22Rv1 (cell line): Measurements from ENCODE around the gene RALGPS2.

Source experiments
- H3K27ac ChIP-seq: fragments of 450-650 bp; 2 replicates; pipeline ENCODE4 v1.5.1; 2017
- ZFX ChIP-seq: fragments of 450-650 bp; IDR thresholded peaks from 2 replicates; pipeline ENCODE4 v1.6.1; 2017; ENCODE audit warnings: antibody characterized with exemption, borderline replicate concordance
- TF ChIP-seq, protein P1 (sequence below): fragments of 450-650 bp; IDR thresholded peaks from 2 replicates; pipeline ENCODE4 v1.5.1; 2017; ENCODE audit warnings: mild to moderate bottlenecking

Gene RALGPS2

DNA sequence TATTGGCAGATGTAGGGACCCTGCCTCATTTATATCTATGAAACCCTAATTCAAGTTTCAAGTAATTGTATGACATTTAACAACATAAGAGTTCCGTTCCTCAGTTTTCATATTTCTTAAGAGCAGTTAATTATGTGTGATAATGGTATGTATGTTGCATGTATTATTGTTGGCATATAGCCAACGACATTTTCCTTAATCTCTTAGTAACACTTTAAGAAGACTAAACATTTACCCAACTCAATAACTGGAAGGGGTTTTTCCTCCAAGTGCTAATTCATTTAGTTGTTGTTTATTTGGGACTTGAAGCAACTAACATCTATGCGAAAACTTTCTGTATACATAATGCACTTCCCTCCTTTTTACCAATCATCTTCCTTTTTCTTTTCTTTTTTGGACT lies 1.5 kb upstream of the RALGPS2 start:
- TF ChIP-seq, protein P1, sequence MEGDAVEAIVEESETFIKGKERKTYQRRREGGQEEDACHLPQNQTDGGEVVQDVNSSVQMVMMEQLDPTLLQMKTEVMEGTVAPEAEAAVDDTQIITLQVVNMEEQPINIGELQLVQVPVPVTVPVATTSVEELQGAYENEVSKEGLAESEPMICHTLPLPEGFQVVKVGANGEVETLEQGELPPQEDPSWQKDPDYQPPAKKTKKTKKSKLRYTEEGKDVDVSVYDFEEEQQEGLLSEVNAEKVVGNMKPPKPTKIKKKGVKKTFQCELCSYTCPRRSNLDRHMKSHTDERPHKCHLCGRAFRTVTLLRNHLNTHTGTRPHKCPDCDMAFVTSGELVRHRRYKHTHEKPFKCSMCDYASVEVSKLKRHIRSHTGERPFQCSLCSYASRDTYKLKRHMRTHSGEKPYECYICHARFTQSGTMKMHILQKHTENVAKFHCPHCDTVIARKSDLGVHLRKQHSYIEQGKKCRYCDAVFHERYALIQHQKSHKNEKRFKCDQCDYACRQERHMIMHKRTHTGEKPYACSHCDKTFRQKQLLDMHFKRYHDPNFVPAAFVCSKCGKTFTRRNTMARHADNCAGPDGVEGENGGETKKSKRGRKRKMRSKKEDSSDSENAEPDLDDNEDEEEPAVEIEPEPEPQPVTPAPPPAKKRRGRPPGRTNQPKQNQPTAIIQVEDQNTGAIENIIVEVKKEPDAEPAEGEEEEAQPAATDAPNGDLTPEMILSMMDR, result no peak
- no peak for TF ChIP-seq ZFX
- H3K27ac ChIP-seq, result no peak overlapping the region

DNA sequence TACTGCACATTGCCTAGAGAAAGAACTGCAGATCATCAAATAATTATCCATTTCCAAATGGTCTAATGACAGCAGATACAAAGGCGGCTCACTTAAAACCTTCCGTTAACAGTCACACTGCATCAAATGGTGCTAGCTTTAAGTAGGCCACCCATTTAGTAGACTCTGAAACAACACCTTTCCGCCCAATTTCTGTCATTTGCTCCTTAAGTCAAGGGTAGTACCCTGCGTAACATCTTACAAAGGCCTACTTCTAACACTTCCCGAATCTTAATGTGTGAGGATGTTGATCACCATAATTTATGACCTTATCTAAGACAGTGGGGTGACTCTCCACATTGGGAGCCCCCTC lies 692 bp upstream of the RALGPS2 start:
- no peak for TF ChIP-seq ZFX
- TF ChIP-seq, protein P1, result no peak

GRCh38 chr1:178725466-178726086 lies 532 bp downstream of the RALGPS2 start:
- H3K27ac ChIP-seq, result peak overlapping the region; percentile 96
- no peak for TF ChIP-seq ZFX
- TF ChIP-seq, protein P1, result peak; percentile 38

More for the DNA sequence above, 692 bp upstream of the RALGPS2 start:
- peak overlapping the region; percentile 96 for H3K27ac ChIP-seq

GRCh38 chr1:178726087-178726517 lies 1.1 kb downstream of the RALGPS2 start:
- H3K27ac ChIP-seq, result peak overlapping the region; percentile 96
- TF ChIP-seq, protein P1, result no peak
- no peak for TF ChIP-seq ZFX

GRCh38 chr1:178726545-178726944 lies 1.5 kb downstream of the RALGPS2 start:
- peak overlapping the region; percentile 96 for H3K27ac ChIP-seq
- TF ChIP-seq, protein P1, result no peak
- TF ChIP-seq ZFX, result no peak

DNA sequence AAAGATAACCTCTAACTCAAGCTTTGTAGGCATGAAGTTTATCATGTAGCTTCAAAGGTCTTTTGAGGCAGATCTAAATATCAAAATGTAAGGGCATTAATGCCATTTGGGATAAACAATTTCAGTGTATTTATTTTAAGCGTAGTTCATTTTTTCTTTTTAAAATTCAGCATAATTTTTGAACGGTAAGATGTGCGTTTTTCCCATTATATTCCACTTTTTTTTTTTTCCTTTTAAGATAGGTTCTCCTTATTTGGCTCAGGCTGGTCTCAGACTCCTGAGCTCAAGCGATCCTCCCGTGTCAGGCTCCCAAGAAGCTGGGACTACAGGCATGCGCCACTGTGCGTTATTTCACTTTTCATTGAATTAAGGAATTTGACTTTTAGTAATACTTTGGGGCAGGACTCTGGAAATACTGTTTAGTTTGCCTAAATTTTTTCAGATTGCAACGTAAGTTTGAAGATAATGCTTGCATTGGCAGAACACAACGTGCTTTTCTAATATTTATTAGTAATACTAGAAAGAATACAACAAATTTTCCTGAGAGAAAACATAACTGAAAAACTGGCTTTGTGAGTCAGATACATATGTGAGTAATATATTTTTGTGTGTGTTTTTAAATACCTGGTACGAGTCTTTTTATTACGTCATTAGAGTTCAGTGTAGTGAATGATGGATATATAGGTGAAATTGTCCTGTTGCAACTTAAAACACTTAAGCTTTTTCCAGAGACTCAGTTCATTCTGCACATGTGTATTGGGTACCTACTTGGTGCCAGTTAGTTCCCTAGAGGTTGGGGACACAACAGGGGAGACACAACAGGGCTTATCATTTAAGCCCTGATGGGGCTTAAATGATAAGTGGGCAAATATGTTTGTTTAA lies 2.2 kb downstream of the RALGPS2 start:
- H3K27ac ChIP-seq, result peak overlapping the region; percentile 96
- no peak for TF ChIP-seq ZFX
- TF ChIP-seq, protein P1, result no peak

DNA sequence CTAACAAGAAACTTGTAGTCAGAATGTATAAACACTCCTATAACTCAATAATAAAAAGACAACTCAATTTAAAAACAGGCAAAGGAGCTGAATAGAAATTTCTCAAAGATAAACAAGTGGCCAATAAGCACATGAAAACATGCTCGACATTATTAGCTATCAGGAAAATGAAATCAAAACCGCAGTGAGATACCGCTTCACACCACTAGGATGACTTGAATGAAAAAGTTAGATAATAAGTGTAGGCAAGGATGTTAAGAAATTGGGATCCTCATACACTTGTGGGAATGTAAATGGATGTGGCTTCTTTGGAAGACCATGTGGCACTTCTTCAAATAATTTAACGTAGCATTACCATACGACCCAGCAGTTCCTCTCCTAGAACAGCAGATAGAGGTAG lies 8.9 kb downstream of the RALGPS2 start:
- TF ChIP-seq, protein P1, result peak; percentile 34
- no peak for TF ChIP-seq ZFX
- no peak overlapping the region for H3K27ac ChIP-seq
